OCI-LY1 (cell line): ENCODE data around the gene TAAR2.

ENCODE experiments used
- H2AFZ ChIP-seq: fragments of 200-600 bp; sonication (generic), shearing (Covaris generic); 2 replicates; pipeline ENCODE4 v1.6.0; 2014; ENCODE audit warnings: antibody characterized with exemption, mild to moderate bottlenecking, low read length
- H3F3A ChIP-seq: fragments of 200-600 bp; sonication (generic), shearing (Covaris generic); 2 replicates; pipeline ENCODE4 v1.6.0; 2014; ENCODE audit warnings: mild to moderate bottlenecking, antibody characterized with exemption, low read length, moderate library complexity; ENCODE audit not compliant: insufficient read depth
- H3K27ac ChIP-seq: fragments of 200-600 bp; sonication (generic); 2 replicates; pipeline ENCODE4 v1.5.1; 2014; ENCODE audit warnings: low read length, mixed run types, mild to moderate bottlenecking, low read depth; ENCODE audit not compliant: poor library complexity, severe bottlenecking
- H3K27me3 ChIP-seq: fragments of 200-600 bp; sonication (generic); 2 replicates; pipeline ENCODE4 v1.6.0; 2014; ENCODE audit warnings: antibody characterized with exemption, mild to moderate bottlenecking, low read length, moderate library complexity; ENCODE audit not compliant: insufficient read depth
- H3K36me3 ChIP-seq: fragments of 200-600 bp; sonication (generic); 2 replicates; pipeline ENCODE4 v1.6.1; 2014; ENCODE audit warnings: mild to moderate bottlenecking, antibody characterized with exemption, low read length, moderate library complexity, mixed read lengths; ENCODE audit not compliant: insufficient read depth
- H3K4me1 ChIP-seq: fragments of 200-600 bp; sonication (generic); 2 replicates; pipeline ENCODE4 v1.5.1; 2014; ENCODE audit warnings: mild to moderate bottlenecking, low read length, moderate library complexity; ENCODE audit not compliant: insufficient read depth, severe bottlenecking
- H3K4me2 ChIP-seq: fragments of 200-600 bp; sonication (generic), shearing (Covaris generic); 2 replicates; pipeline ENCODE4 v1.6.1; 2014; ENCODE audit warnings: low read length
- H3K4me3 ChIP-seq: fragments of 200-600 bp; sonication (generic); 2 replicates; pipeline ENCODE4 v1.5.1; 2014; ENCODE audit warnings: low read length, low read depth, mild to moderate bottlenecking, mixed read lengths; ENCODE audit not compliant: poor library complexity, severe bottlenecking
- H3K79me2 ChIP-seq: fragments of 200-600 bp; shearing (Covaris generic); 2 replicates; pipeline ENCODE4 v1.6.1; 2016; ENCODE audit warnings: mixed run types, low read length, mixed read lengths; ENCODE audit not compliant: insufficient read depth
- H3K9ac ChIP-seq: fragments of 200-600 bp; sonication (generic), shearing (Covaris generic); 2 replicates; pipeline ENCODE4 v1.6.1; 2014; ENCODE audit warnings: mild to moderate bottlenecking, low read length, mixed read lengths
- H3K9me2 ChIP-seq: fragments of 200-600 bp; sonication (generic), shearing (Covaris generic); 2 replicates; pipeline ENCODE4 v1.6.1; 2014; ENCODE audit warnings: low read depth, mild to moderate bottlenecking, low read length, mixed read lengths
- H3K9me3 ChIP-seq: fragments of 200-600 bp; shearing (Covaris generic); 2 replicates; pipeline ENCODE4 v1.6.1; 2014; ENCODE audit warnings: low read length, mixed read lengths
- H4K20me1 ChIP-seq: fragments of 200-600 bp; sonication (generic), shearing (Covaris generic); 2 replicates; pipeline ENCODE4 v1.6.0; 2016; ENCODE audit warnings: mild to moderate bottlenecking, low read length; ENCODE audit not compliant: insufficient read depth
- CTCF ChIP-seq: fragments of 200-600 bp; sonication (generic), shearing (Covaris generic); IDR thresholded peaks from 2 replicates; pipeline ENCODE4 v1.5.1; 2017; ENCODE audit warnings: mild to moderate bottlenecking, antibody characterized with exemption, low read length, moderate library complexity, mixed read lengths
- EZH2 ChIP-seq: fragments of 200-600 bp; sonication (generic), shearing (Covaris generic); IDR thresholded peaks from 2 replicates; pipeline ENCODE4 v1.8.0; 2017; ENCODE audit warnings: borderline replicate concordance, mixed run types, mild to moderate bottlenecking, antibody characterized with exemption, low read length, moderate library complexity, mixed read lengths

Gene TAAR2

GRCh38 chr6:132663661-132664060, 39.6 kb upstream of the TAAR2 start:
- no peaks in the 10 kb centered on the region for H3K9me3 ChIP-seq
- H2AFZ ChIP-seq, result no peak overlapping the region
- H3K9ac ChIP-seq, result no peak overlapping the region

GRCh38 chr6:132661906-132662305, 37.8 kb upstream of the TAAR2 start:
- TF ChIP-seq EZH2 (no peak), CTCF (no peak)
- Histone ChIP-seq H3K9me3 (no peaks in the 10 kb centered on the region), H3K27ac (no peak overlapping the region), H3F3A (no peaks in the 10 kb centered on the region), H3K36me3 (no peaks in the 10 kb centered on the region), H3K4me2 (no peak overlapping the region), H3K4me1 (no peaks in the 10 kb centered on the region), H3K27me3 (no peaks in the 10 kb centered on the region), H3K79me2 (no peaks in the 10 kb centered on the region), H4K20me1 (no peaks in the 10 kb centered on the region), H2AFZ (no peak overlapping the region), H3K9ac (no peak overlapping the region), H3K4me3 (no peak overlapping the region), H3K9me2 (no peaks in the 10 kb centered on the region)

More at GRCh38 chr6:132663661-132664060, 39.6 kb upstream of the TAAR2 start:
- Histone ChIP-seq H3K9me2 (no peaks in the 10 kb centered on the region), H3K4me2 (no peak overlapping the region), H3K27ac (no peak overlapping the region), H3F3A (no peaks in the 10 kb centered on the region), H3K36me3 (no peaks in the 10 kb centered on the region), H3K27me3 (no peaks in the 10 kb centered on the region), H3K4me1 (no peaks in the 10 kb centered on the region), H4K20me1 (no peaks in the 10 kb centered on the region), H3K4me3 (no peak overlapping the region), H3K79me2 (no peaks in the 10 kb centered on the region)
- TF ChIP-seq EZH2 (no peak), CTCF (no peak)

- Histone ChIP-seq H2AFZ (no peak within 1 kb of the TSS), H4K20me1 (no peaks in the 10 kb centered on the region), H3K79me2 (no peaks in the 10 kb centered on the region), H3K27ac (no peak within 1 kb of the TSS), H3F3A (no peaks in the 10 kb centered on the region), H3K4me2 (no peak within 1 kb of the TSS), H3K27me3 (no peaks in the 10 kb centered on the region; the same call in 1 of the 2 replicates), H3K9me2 (no peaks in the 10 kb centered on the region), H3K9ac (no peak within 1 kb of the TSS), H3K9me3 (no peaks in the 10 kb centered on the region), H3K4me1 (no peaks in the 10 kb centered on the region), H3K36me3 (no peaks in the 10 kb centered on the region), H3K4me3 (no peak within 1 kb of the TSS)
- no peak for TF ChIP-seq EZH2
- TF ChIP-seq CTCF, result no peak
Observed at GRCh38 chr6:132659082-132659481, 35.0 kb upstream of the TAAR2 start, which contains the start of gene TAAR1. Gene TAAR1, minus strand, starts transcription at chr6:132659182. Its CDS starts 13,179 bp downstream, at chr6:132646003.
